ENCODE results near the gene GUCD1. TPM values are rescaled to one million over a fixed set of nuclear protein-coding genes. Genes with fewer than 3 reads are reported as not detected.

GUCD1 gene
- total and polyA plus RNA-seq, 9 of the 15 experiments (the other 6 are each of a cell fraction or from before 2014, with no cell fraction given), result 31.5 to 67.8 (median 50.3) TPM

- no peaks in the 10 kb centered on the region for H3K9me1 ChIP-seq (ENCODE audit: control insufficient read depth, insufficient read depth, low read length)
- 55% methylated on average over 11 of the region's 16 CpGs for WGBS (ENCODE audit: insufficient coverage, low coverage, missing lambda C conversion rate)
- in situ Hi-C loops (cut with MboI) (no loop called here), intact Hi-C loops (cut with micrococcal nuclease) (no loop called here)
- peak overlapping the region in 1 of 2 experiments; percentile 26; a peak in 1 of 4 replicates for H3K9ac ChIP-seq (ENCODE audit: insufficient read depth in 1 of 2, low read depth in 2 of 2, low read length in 2 of 2)
- H3K36me3 ChIP-seq (ENCODE audit: control insufficient read depth, insufficient read depth, low read length), result no peaks in the 10 kb centered on the region
- ATAC-seq (no peak), DNase-seq (ENCODE audit: extremely low read depth in 1 of 4, low spot score in 3 of 4) (no peak), FAIRE-seq (no peak)
- H2AFZ ChIP-seq (ENCODE audit: low read depth, low read length), result no peak overlapping the region
- TF ChIP-seq ZHX1 (conservative IDR thresholded peaks at IDR 0.05; ENCODE audit: low read length), result no peak
- no peak for TF ChIP-seq NFATC3 (IDR thresholded peaks at IDR 0.05)
- no peak for TF ChIP-seq TCF7L2 (IDR thresholded peaks at IDR 0.05; ENCODE audit: low read depth, low read length)
- TF ChIP-seq ZNF449 (CRISPR knock-in tag; IDR thresholded peaks at IDR 0.05), result no peak
- no peak for TF ChIP-seq NR2F6 (CRISPR knock-in tag; IDR thresholded peaks at IDR 0.05)
- no peak for TF ChIP-seq SNIP1 (IDR thresholded peaks at IDR 0.05; ENCODE audit: low read depth)
- TF ChIP-seq FOXP1 (CRISPR knock-in tag; IDR thresholded peaks at IDR 0.05), result no peak
- TF ChIP-seq RAD21 (CRISPR knock-in tag; conservative IDR thresholded peaks at IDR 0.05 in 1 of 2, IDR thresholded peaks at IDR 0.05 in 1 of 2), result no peak
- no peak for TF ChIP-seq ETS2 (tag; IDR thresholded peaks at IDR 0.05; ENCODE audit: borderline replicate concordance, poor library complexity, severe bottlenecking)
- no peak for TF ChIP-seq ZNF639 (CRISPR knock-in tag; conservative IDR thresholded peaks at IDR 0.05 in 1 of 2, IDR thresholded peaks at IDR 0.05 in 1 of 2)
- no peak for TF ChIP-seq CBFB (CRISPR knock-in tag; IDR thresholded peaks at IDR 0.05)
- H3K27ac ChIP-seq (ENCODE audit: extremely low read depth, low read depth, low read length), result no peak overlapping the region
- H3K4me3 ChIP-seq, result no peak overlapping the region
- peaks cover 0 to 22% of the 10 kb centered on the region in 2 experiments; a peak in 2 of 5 replicates for H3K4me1 ChIP-seq (replicated peaks in 1 of 2; ENCODE audit: control insufficient read depth in 2 of 2, insufficient read depth in 2 of 2, low read length in 2 of 2)
- no peaks in the 10 kb centered on the region for H3K27me3 ChIP-seq (ENCODE audit: control insufficient read depth in 2 of 2, insufficient read depth in 2 of 2, low read length in 2 of 2)
- POLR2A ChIA-PET, result interaction anchor here (1.8 kb wide), 1 partner anchor 12 kb away, joined by 4 read pairs; no protein-coding TSS in a partner anchor
- no peaks in the 10 kb centered on the region for H3K9me3 ChIP-seq (replicated peaks; ENCODE audit: control insufficient read depth, insufficient read depth, low read depth, low read length)
- no peaks in the 10 kb centered on the region for H4K20me1 ChIP-seq (replicated peaks; ENCODE audit: control insufficient read depth, insufficient read depth, low read length)
- no peaks in the 10 kb centered on the region for H3K79me2 ChIP-seq (ENCODE audit: control insufficient read depth, insufficient read depth, low read length)
- no TSS peak for BruUV-seq (replicated peaks)
- CTCF ChIA-PET (ENCODE audit: low intra/inter-chr PET ratio), result no interaction called here
- no peak overlapping the region for H3K4me2 ChIP-seq (ENCODE audit: insufficient read depth, low read length)
Measured at GRCh38 chr22:24593836-24594568, 39.1 kb upstream of the GUCD1 start.
